ENCODE data around the gene PADI4.
"Not testable (repeated sequence)": the region's sequence is repeated elsewhere in the genome, so short reads cannot be mapped to it uniquely, and the experiment has no call there.

- TF ChIP-seq, protein P1, sequence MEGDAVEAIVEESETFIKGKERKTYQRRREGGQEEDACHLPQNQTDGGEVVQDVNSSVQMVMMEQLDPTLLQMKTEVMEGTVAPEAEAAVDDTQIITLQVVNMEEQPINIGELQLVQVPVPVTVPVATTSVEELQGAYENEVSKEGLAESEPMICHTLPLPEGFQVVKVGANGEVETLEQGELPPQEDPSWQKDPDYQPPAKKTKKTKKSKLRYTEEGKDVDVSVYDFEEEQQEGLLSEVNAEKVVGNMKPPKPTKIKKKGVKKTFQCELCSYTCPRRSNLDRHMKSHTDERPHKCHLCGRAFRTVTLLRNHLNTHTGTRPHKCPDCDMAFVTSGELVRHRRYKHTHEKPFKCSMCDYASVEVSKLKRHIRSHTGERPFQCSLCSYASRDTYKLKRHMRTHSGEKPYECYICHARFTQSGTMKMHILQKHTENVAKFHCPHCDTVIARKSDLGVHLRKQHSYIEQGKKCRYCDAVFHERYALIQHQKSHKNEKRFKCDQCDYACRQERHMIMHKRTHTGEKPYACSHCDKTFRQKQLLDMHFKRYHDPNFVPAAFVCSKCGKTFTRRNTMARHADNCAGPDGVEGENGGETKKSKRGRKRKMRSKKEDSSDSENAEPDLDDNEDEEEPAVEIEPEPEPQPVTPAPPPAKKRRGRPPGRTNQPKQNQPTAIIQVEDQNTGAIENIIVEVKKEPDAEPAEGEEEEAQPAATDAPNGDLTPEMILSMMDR (IDR thresholded peaks at IDR 0.05), result not testable (repeated sequence)
- not testable (repeated sequence) for TF ChIP-seq POLR2A (IDR thresholded peaks at IDR 0.05)
These were observed 100.0 kb downstream of the PADI4 start for GRCh38 chr1:17407786-17408514.
